GM12872 (cell line): ENCODE data around the gene ASF1A.

Source experiments
- CTCF ChIP-seq: IDR thresholded peaks from 3 replicates; pipeline ENCODE4 v1.5.1; 2011; ENCODE audit warnings: low read depth, mild to moderate bottlenecking, low read length, moderate library complexity; ENCODE audit not compliant: insufficient read depth

The ASF1A gene

GRCh38 chr6:118872318-118872717 lies 21.6 kb upstream of the ASF1A start:
- TF ChIP-seq CTCF, result no peak

- no peak for TF ChIP-seq CTCF
These were observed 21.2 kb upstream of the ASF1A start for GRCh38 chr6:118872726-118873125.

GRCh38 chr6:118873239-118873638 lies 20.7 kb upstream of the ASF1A start:
- no peak for TF ChIP-seq CTCF

GRCh38 chr6:118875672-118876071 lies 18.3 kb upstream of the ASF1A start:
- no peak for TF ChIP-seq CTCF

GRCh38 chr6:118876198-118876597 lies 17.8 kb upstream of the ASF1A start:
- TF ChIP-seq CTCF, result no peak

GRCh38 chr6:118876814-118877213 lies 17.1 kb upstream of the ASF1A start:
- TF ChIP-seq CTCF, result no peak

GRCh38 chr6:118877806-118878205 lies 16.1 kb upstream of the ASF1A start:
- no peak for TF ChIP-seq CTCF
